ENCODE data around the gene NPAS2. TPM values are rescaled to one million over a fixed set of nuclear protein-coding genes. Genes with fewer than 3 reads are reported as not detected.

The NPAS2 gene
- total RNA-seq, 2 donors from 2014 or later, result 3.9 to 11.4 TPM

- Mint-ChIP-seq H3K36me3 (ENCODE audit: low read depth) (no peaks in the 10 kb centered on the region), H3K4me1 (no peaks in the 10 kb centered on the region), H3K9me3 (peaks cover 3% of the 10 kb centered on the region), H3K4me3 (no peak overlapping the region), H3K27ac (no peak overlapping the region), H3K27me3 (no peaks in the 10 kb centered on the region)
- ATAC-seq (replicated peaks), result no peak
These were observed 34.2 kb upstream of the NPAS2 start for GRCh38 chr2:100785626-100786296.

GRCh38 chr2:100786297-100786658 is 33.7 kb upstream of the NPAS2 start:
- peaks cover 3% of the 10 kb centered on the region for H3K9me3 Mint-ChIP-seq
- no peak overlapping the region for H3K4me3 Mint-ChIP-seq
- no peaks in the 10 kb centered on the region for H3K36me3 Mint-ChIP-seq (ENCODE audit: low read depth)
- no peak for ATAC-seq (replicated peaks)
- H3K27ac Mint-ChIP-seq, result no peak overlapping the region
- no peaks in the 10 kb centered on the region for H3K4me1 Mint-ChIP-seq
- H3K27me3 Mint-ChIP-seq, result no peaks in the 10 kb centered on the region

DNA sequence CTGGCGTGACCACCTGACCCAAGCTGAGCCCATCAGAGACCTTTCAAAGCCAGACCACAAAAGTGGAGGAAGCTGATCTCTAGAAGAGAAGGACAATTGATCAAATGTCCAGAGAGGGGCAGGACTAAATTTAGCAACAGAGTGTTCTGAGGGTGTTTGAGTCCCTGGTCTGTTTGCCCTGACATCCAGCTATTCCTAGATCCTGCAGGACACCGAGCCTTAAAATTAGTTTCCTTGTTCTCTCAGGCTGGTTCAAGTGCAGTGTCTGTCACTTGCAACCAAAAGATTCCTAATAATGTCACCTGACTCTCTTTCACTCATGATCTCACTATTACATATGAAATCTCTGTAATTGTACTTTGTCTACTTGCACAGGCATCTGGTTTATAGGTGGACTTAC is 33.0 kb upstream of the NPAS2 start:
- Mint-ChIP-seq H3K4me3 (no peak overlapping the region), H3K4me1 (no peaks in the 10 kb centered on the region), H3K27ac (no peak overlapping the region), H3K36me3 (ENCODE audit: low read depth) (no peaks in the 10 kb centered on the region), H3K9me3 (peaks cover 3% of the 10 kb centered on the region), H3K27me3 (no peaks in the 10 kb centered on the region)
- no peak for ATAC-seq (replicated peaks)

DNA sequence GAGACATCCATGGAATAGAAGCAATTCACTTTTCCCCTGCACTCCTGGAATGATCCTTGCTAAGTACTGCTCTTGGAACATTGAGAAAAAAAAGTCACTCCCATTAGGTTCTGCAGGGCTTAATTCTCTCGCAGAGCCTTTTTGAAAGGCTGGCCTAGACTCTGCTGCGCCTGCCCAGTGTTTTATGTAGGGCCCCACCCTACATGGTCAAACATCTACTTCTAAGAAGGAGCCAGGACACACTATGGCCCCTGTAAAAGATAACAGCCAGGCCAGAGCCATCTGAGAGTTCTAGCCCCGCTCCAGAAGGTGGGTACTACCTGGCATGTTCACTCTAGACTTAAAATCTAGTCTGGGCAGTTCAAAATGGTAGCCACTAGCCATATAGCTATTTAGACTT is 30.6 kb upstream of the NPAS2 start:
- no peaks in the 10 kb centered on the region for H3K27me3 Mint-ChIP-seq
- no peak overlapping the region for H3K27ac Mint-ChIP-seq
- no peaks in the 10 kb centered on the region for H3K36me3 Mint-ChIP-seq (ENCODE audit: low read depth)
- peaks cover 3% of the 10 kb centered on the region for H3K9me3 Mint-ChIP-seq
- no peaks in the 10 kb centered on the region for H3K4me1 Mint-ChIP-seq
- no peak for ATAC-seq (replicated peaks)
- no peak overlapping the region for H3K4me3 Mint-ChIP-seq

- H3K27ac Mint-ChIP-seq, result no peak overlapping the region
- peaks cover 3% of the 10 kb centered on the region for H3K9me3 Mint-ChIP-seq
- no peaks in the 10 kb centered on the region for H3K36me3 Mint-ChIP-seq (ENCODE audit: low read depth)
- no peak for ATAC-seq (replicated peaks)
- H3K27me3 Mint-ChIP-seq, result no peaks in the 10 kb centered on the region
- H3K4me1 Mint-ChIP-seq, result no peaks in the 10 kb centered on the region
- no peak overlapping the region for H3K4me3 Mint-ChIP-seq
These were observed 28.5 kb upstream of the NPAS2 start for GRCh38 chr2:100791294-100791935.

DNA sequence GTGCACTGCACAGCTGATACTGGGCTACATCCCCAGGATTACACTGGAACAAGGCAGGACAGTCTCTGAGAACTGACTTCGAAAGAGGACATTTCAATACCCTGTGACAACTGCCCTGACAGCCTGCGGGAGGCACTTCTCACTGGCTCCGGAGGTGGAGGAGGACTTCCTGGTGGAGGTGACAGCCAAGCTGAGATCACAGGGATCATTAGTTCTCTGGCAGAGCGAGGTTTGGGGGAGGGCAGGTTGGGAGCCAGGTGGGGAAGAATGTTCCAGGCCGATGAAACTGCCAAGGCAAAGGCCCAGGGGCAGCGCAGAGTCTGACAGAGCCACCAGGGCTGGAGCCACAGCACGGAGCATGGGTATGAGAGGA is 28.0 kb upstream of the NPAS2 start:
- no peak for ATAC-seq (replicated peaks)
- no peaks in the 10 kb centered on the region for H3K27me3 Mint-ChIP-seq
- H3K27ac Mint-ChIP-seq, result no peak overlapping the region
- no peak overlapping the region for H3K4me3 Mint-ChIP-seq
- H3K9me3 Mint-ChIP-seq, result peaks cover 3% of the 10 kb centered on the region
- no peaks in the 10 kb centered on the region for H3K4me1 Mint-ChIP-seq
- no peaks in the 10 kb centered on the region for H3K36me3 Mint-ChIP-seq (ENCODE audit: low read depth)

- H3K27me3 Mint-ChIP-seq, result no peaks in the 10 kb centered on the region
- H3K36me3 Mint-ChIP-seq (ENCODE audit: low read depth), result no peaks in the 10 kb centered on the region
- H3K4me1 Mint-ChIP-seq, result no peaks in the 10 kb centered on the region
- no peak overlapping the region for H3K4me3 Mint-ChIP-seq
- no peak for ATAC-seq (replicated peaks)
- no peak overlapping the region for H3K27ac Mint-ChIP-seq
- H3K9me3 Mint-ChIP-seq, result no peaks in the 10 kb centered on the region
These were observed 26.7 kb upstream of the NPAS2 start for GRCh38 chr2:100793220-100793619.

GRCh38 chr2:100793982-100794381 is 26.0 kb upstream of the NPAS2 start:
- H3K27me3 Mint-ChIP-seq, result no peaks in the 10 kb centered on the region
- no peaks in the 10 kb centered on the region for H3K9me3 Mint-ChIP-seq
- H3K4me3 Mint-ChIP-seq, result no peak overlapping the region
- no peak for ATAC-seq (replicated peaks)
- H3K36me3 Mint-ChIP-seq (ENCODE audit: low read depth), result no peaks in the 10 kb centered on the region
- H3K27ac Mint-ChIP-seq, result no peak overlapping the region
- H3K4me1 Mint-ChIP-seq, result no peaks in the 10 kb centered on the region

- Mint-ChIP-seq H3K36me3 (ENCODE audit: low read depth) (no peaks in the 10 kb centered on the region), H3K9me3 (no peaks in the 10 kb centered on the region), H3K4me3 (no peak overlapping the region), H3K4me1 (no peaks in the 10 kb centered on the region), H3K27ac (no peak overlapping the region), H3K27me3 (no peaks in the 10 kb centered on the region)
- ATAC-seq (replicated peaks), result no peak
These were observed 23.3 kb upstream of the NPAS2 start for GRCh38 chr2:100796499-100797100.

- Mint-ChIP-seq H3K27me3 (no peaks in the 10 kb centered on the region), H3K4me3 (no peak overlapping the region), H3K4me1 (no peaks in the 10 kb centered on the region), H3K9me3 (no peaks in the 10 kb centered on the region), H3K27ac (no peak overlapping the region), H3K36me3 (ENCODE audit: low read depth) (no peaks in the 10 kb centered on the region)
- no peak for ATAC-seq (replicated peaks)
These were observed 20.3 kb upstream of the NPAS2 start for GRCh38 chr2:100799686-100800085.

GRCh38 chr2:100800915-100801314 is 19.0 kb upstream of the NPAS2 start:
- Mint-ChIP-seq H3K27me3 (no peaks in the 10 kb centered on the region), H3K4me3 (no peak overlapping the region), H3K4me1 (no peaks in the 10 kb centered on the region), H3K9me3 (no peaks in the 10 kb centered on the region), H3K36me3 (ENCODE audit: low read depth) (no peaks in the 10 kb centered on the region), H3K27ac (no peak overlapping the region)
- no peak for ATAC-seq (replicated peaks)

- H3K27me3 Mint-ChIP-seq, result no peaks in the 10 kb centered on the region
- no peaks in the 10 kb centered on the region for H3K4me1 Mint-ChIP-seq
- no peak for ATAC-seq (replicated peaks)
- H3K27ac Mint-ChIP-seq, result no peak overlapping the region
- no peaks in the 10 kb centered on the region for H3K9me3 Mint-ChIP-seq
- H3K4me3 Mint-ChIP-seq, result no peak overlapping the region
- H3K36me3 Mint-ChIP-seq (ENCODE audit: low read depth), result no peaks in the 10 kb centered on the region
These were observed 18.5 kb upstream of the NPAS2 start for GRCh38 chr2:100801402-100801801.

- no peak for ATAC-seq (replicated peaks)
- Mint-ChIP-seq H3K27ac (no peak overlapping the region), H3K36me3 (ENCODE audit: low read depth) (no peaks in the 10 kb centered on the region), H3K27me3 (no peaks in the 10 kb centered on the region), H3K9me3 (no peaks in the 10 kb centered on the region), H3K4me3 (no peak overlapping the region), H3K4me1 (no peaks in the 10 kb centered on the region)
These were observed 17.9 kb upstream of the NPAS2 start for GRCh38 chr2:100802066-100802465.

DNA sequence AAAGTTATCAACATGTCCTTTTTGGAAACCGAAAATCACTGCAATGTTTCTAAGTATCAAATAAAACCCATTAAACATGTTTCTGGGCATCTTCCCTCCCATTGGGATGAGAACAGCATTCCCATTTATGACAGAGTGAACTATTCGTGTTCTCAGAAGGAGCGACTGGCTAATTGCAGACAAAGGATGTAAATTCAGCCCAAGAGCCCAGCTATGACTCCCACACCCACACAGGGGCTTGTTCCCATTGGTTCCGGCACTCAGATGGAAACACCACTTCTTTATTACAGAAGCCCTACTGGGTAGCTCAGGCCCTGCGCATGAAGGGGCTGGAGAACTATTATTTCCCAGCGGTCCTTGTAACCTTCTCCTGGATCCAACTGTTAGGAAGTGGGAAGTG is 16.6 kb upstream of the NPAS2 start:
- H3K27me3 Mint-ChIP-seq, result peaks cover 3% of the 10 kb centered on the region
- no peak overlapping the region for H3K27ac Mint-ChIP-seq
- no peaks in the 10 kb centered on the region for H3K36me3 Mint-ChIP-seq (ENCODE audit: low read depth)
- no peak for ATAC-seq (replicated peaks)
- no peak overlapping the region for H3K4me3 Mint-ChIP-seq
- no peaks in the 10 kb centered on the region for H3K9me3 Mint-ChIP-seq
- H3K4me1 Mint-ChIP-seq, result no peaks in the 10 kb centered on the region

GRCh38 chr2:100806550-100806949 is 13.4 kb upstream of the NPAS2 start:
- H3K4me3 Mint-ChIP-seq, result no peak overlapping the region

More at GRCh38 chr2:100806550-100806949, 13.4 kb upstream of the NPAS2 start:
- Mint-ChIP-seq H3K27ac (no peak overlapping the region), H3K9me3 (no peaks in the 10 kb centered on the region), H3K4me1 (no peaks in the 10 kb centered on the region), H3K36me3 (ENCODE audit: low read depth) (no peaks in the 10 kb centered on the region), H3K27me3 (peaks cover 3% of the 10 kb centered on the region)
- no peak for ATAC-seq (replicated peaks)

Measured in activated T-helper 17 cell treated with anti-CD3 and anti-CD28 coated beads, Interleukin-2, amount 50 U/mL, for 72 hours (primary cell).